HepG2 (cell line): ENCODE results near the gene OSR1. TPM values are rescaled to one million over a fixed set of nuclear protein-coding genes. Genes with fewer than 3 reads are reported as not detected.
A peak's percentile ranks its signal among the peaks of the same experiment; 100 is the strongest.

Experiments used
- BORCS8-MEF2B ChIP-seq: sonication (generic); formaldehyde crosslinking; IDR thresholded peaks from 2 replicates; pipeline ENCODE4 v1.8.0; 2022; ENCODE audit warnings: mild to moderate bottlenecking, missing genetic modification reagents
- CHD2 ChIP-seq: IDR thresholded peaks from 2 replicates; pipeline ENCODE4 v1.6.1; 2011; ENCODE audit warnings: low read depth, low read length, improper control_type of control experiment
- DR1 ChIP-seq: sonication (generic); formaldehyde crosslinking; IDR thresholded peaks from 2 replicates; pipeline ENCODE4 v1.8.0; 2021; ENCODE audit warnings: mild to moderate bottlenecking, missing genetic modification reagents, inconsistent platforms
- GABPB1 ChIP-seq: IDR thresholded peaks from 2 replicates; pipeline ENCODE4 v1.6.1; 2016; ENCODE audit warnings: mild to moderate bottlenecking, missing genetic modification reagents, moderate library complexity, missing compliant biosample characterization
- HNRNPK ChIP-seq: fragments of 200-400 bp; formaldehyde crosslinking; IDR thresholded peaks from 2 replicates; pipeline ENCODE4 v1.6.1; 2018; ENCODE audit warnings: low read length, low read depth, moderate library complexity, mild to moderate bottlenecking; ENCODE audit not compliant: poor library complexity, severe bottlenecking
- HNRNPUL1 ChIP-seq: fragments of 200-400 bp; formaldehyde crosslinking; IDR thresholded peaks from 2 replicates; pipeline ENCODE4 v1.6.1; 2017; ENCODE audit warnings: low read depth, mild to moderate bottlenecking, low read length, moderate library complexity
- HOXA3 ChIP-seq: sonication (generic); formaldehyde crosslinking; IDR thresholded peaks from 2 replicates; pipeline ENCODE4 v1.5.0; 2020; ENCODE audit warnings: missing genetic modification reagents
- MED13 ChIP-seq: sonication (generic); formaldehyde crosslinking; IDR thresholded peaks from 2 replicates; pipeline ENCODE4 v1.5.0; 2020; ENCODE audit warnings: missing genetic modification reagents
- SRY ChIP-seq: sonication (generic); formaldehyde crosslinking; IDR thresholded peaks from 2 replicates; pipeline ENCODE4 v1.8.0; 2022; ENCODE audit warnings: mild to moderate bottlenecking, missing genetic modification reagents
- U2AF1 ChIP-seq: fragments of 200-400 bp; formaldehyde crosslinking; optimal IDR thresholded peaks from 2 replicates; pipeline ENCODE3; 2017; ENCODE audit warnings: mild to moderate bottlenecking, low read depth, low read length
- ZFY ChIP-seq: sonication (generic); formaldehyde crosslinking; IDR thresholded peaks from 2 replicates; pipeline ENCODE4 v1.4.0; 2020; ENCODE audit warnings: missing genetic modification reagents
- ZNF263 ChIP-seq: sonication (generic); formaldehyde crosslinking; IDR thresholded peaks from 2 replicates; pipeline ENCODE4 v1.4.0; 2020; ENCODE audit warnings: missing genetic modification reagents
- ZNF274 ChIP-seq: sonication (generic); formaldehyde crosslinking; IDR thresholded peaks from 2 replicates; pipeline ENCODE4 v1.5.1; 2020; ENCODE audit warnings: mild to moderate bottlenecking, missing genetic modification reagents
- ZNF333 ChIP-seq: sonication (generic); formaldehyde crosslinking; IDR thresholded peaks from 2 replicates; pipeline ENCODE4 v1.4.0; 2020; ENCODE audit warnings: mild to moderate bottlenecking, missing genetic modification reagents, borderline replicate concordance
- ZNF484 ChIP-seq: sonication (generic); formaldehyde crosslinking; IDR thresholded peaks from 2 replicates; pipeline ENCODE4 v1.5.1; 2020; ENCODE audit warnings: mild to moderate bottlenecking, low read depth, missing genetic modification reagents, borderline replicate concordance
- ZNF510 ChIP-seq: sonication (generic); formaldehyde crosslinking; IDR thresholded peaks from 2 replicates; pipeline ENCODE4 v1.4.0; 2020; ENCODE audit warnings: low read depth, mild to moderate bottlenecking, missing genetic modification reagents
- ZNF761 ChIP-seq: sonication (generic); formaldehyde crosslinking; conservative IDR thresholded peaks from 2 replicates; pipeline ENCODE4 v1.4.0; 2020; ENCODE audit warnings: mild to moderate bottlenecking, missing genetic modification reagents
- polyA plus RNA-seq, 8 experiments: library from polyadenylated mRNA; depleted of rRNA in 3 of 8; stranded (reverse) in 7 of 8; unstranded in 1 of 8; fragments of >200 nt; fragmentation: Illumina TruSeq in 4 of 8; extraction: Trizol in 4 of 8; gene quantifications; 2 replicates each; pipeline versions ENCODE4 v1.2.1 to v1.2.3, GENCODE V29; 2011 to 2016; ENCODE audit warnings: low read depth in 4 of 8, missing spikeins in 1 of 8, mixed read lengths in 1 of 8; ENCODE audit not compliant: insufficient read depth in 1 of 8
- total RNA-seq, 5 experiments: library from RNA; depleted of rRNA; stranded (reverse); fragments of >200 nt; fragmentation: Illumina TruSeq; extraction: Trizol; gene quantifications; 2 replicates each; pipeline ENCODE4 v1.2.3, GENCODE V29; 2016; ENCODE audit warnings: low read depth in 1 of 5
- TF ChIP-seq, protein P1 (sequence below): sonication (generic); formaldehyde crosslinking; IDR thresholded peaks from 2 replicates; pipeline ENCODE4 v1.4.0; 2020; ENCODE audit warnings: mild to moderate bottlenecking, missing genetic modification reagents
- TF ChIP-seq, protein P2 (sequence below): sonication (generic); formaldehyde crosslinking; IDR thresholded peaks from 2 replicates; pipeline ENCODE4 v1.4.0; 2020; ENCODE audit warnings: low read depth, mild to moderate bottlenecking, missing genetic modification reagents
- TF ChIP-seq, protein P3 (sequence below): IDR thresholded peaks from 2 replicates; pipeline ENCODE4 v1.6.1; 2018; ENCODE audit warnings: missing genetic modification reagents
- TF ChIP-seq, protein P4 (sequence below): sonication (generic); formaldehyde crosslinking; conservative IDR thresholded peaks from 2 replicates; pipeline ENCODE4 v1.8.0; 2022; ENCODE audit warnings: mild to moderate bottlenecking, moderate library complexity, missing genetic modification reagents
- TF ChIP-seq, protein P5 (sequence below): sonication (generic); formaldehyde crosslinking; IDR thresholded peaks from 2 replicates; pipeline ENCODE4 v1.4.0; 2020; ENCODE audit warnings: mild to moderate bottlenecking, missing genetic modification reagents

The OSR1 gene
- total and polyA plus RNA-seq, 2 of the 13 experiments (the other 11 are each of a cell fraction or from before 2014, with no cell fraction given), result 0.63 to 1.1 TPM

DNA sequence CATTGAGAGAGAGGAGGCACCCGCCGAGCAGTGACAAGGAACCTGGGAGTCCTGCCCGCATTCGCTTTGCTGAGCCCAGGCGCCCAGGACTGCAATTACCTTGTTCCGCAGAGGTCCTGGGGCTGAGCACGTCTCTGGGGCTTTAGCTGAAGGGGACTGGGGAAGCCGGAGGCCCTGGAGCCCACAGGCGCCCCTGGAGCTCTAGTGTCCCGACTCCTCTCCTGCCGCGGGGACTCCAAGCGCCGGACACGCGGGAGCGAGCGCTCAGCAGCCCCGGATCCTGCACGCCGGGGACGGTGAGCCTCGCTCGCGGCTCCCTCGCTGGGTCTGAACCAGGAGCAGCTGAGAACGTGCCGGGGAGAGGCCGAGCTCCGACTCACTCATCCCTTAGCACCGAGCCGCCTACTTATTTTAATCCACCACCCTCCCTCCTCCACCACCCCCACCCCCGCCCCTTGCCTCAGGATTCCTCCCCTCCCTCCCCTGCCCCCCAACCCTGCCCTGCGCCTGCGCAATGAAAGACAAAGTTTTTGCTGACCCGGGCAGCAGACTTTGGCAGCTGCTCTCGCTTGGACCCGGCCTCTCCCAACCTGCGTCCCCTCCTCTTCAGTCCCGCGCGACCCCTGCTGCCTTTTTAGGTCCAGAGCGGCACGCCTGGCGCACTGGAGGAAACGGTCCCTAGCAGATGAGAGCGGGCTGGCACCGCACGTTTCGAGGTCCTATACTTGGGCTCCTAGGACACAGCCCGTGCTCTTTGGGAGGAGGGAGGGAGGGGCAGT is at the start of gene OSR1 (continued):
- TF ChIP-seq ZNF263 (CRISPR knock-in tag), result peak; percentile 55
- TF ChIP-seq, protein P1, sequence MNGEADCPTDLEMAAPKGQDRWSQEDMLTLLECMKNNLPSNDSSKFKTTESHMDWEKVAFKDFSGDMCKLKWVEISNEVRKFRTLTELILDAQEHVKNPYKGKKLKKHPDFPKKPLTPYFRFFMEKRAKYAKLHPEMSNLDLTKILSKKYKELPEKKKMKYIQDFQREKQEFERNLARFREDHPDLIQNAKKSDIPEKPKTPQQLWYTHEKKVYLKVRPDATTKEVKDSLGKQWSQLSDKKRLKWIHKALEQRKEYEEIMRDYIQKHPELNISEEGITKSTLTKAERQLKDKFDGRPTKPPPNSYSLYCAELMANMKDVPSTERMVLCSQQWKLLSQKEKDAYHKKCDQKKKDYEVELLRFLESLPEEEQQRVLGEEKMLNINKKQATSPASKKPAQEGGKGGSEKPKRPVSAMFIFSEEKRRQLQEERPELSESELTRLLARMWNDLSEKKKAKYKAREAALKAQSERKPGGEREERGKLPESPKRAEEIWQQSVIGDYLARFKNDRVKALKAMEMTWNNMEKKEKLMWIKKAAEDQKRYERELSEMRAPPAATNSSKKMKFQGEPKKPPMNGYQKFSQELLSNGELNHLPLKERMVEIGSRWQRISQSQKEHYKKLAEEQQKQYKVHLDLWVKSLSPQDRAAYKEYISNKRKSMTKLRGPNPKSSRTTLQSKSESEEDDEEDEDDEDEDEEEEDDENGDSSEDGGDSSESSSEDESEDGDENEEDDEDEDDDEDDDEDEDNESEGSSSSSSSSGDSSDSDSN, result peak; percentile 81
- no peak for TF ChIP-seq HNRNPUL1
- TF ChIP-seq DR1, result peak; percentile 43; the same call in 1 of the 2 replicates
- peak; percentile 50 for TF ChIP-seq U2AF1
- peak; percentile 80; the same call in 1 of the 2 replicates for TF ChIP-seq SRY (CRISPR knock-in tag)
- peak; percentile 88; the same call in 1 of the 2 replicates for TF ChIP-seq ZNF761 (CRISPR knock-in tag)
- TF ChIP-seq, protein P2, sequence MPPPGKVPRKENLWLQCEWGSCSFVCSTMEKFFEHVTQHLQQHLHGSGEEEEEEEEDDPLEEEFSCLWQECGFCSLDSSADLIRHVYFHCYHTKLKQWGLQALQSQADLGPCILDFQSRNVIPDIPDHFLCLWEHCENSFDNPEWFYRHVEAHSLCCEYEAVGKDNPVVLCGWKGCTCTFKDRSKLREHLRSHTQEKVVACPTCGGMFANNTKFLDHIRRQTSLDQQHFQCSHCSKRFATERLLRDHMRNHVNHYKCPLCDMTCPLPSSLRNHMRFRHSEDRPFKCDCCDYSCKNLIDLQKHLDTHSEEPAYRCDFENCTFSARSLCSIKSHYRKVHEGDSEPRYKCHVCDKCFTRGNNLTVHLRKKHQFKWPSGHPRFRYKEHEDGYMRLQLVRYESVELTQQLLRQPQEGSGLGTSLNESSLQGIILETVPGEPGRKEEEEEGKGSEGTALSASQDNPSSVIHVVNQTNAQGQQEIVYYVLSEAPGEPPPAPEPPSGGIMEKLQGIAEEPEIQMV (CRISPR knock-in tag), result peak; percentile 45; the same call in 1 of the 2 replicates
- TF ChIP-seq, protein P3, sequence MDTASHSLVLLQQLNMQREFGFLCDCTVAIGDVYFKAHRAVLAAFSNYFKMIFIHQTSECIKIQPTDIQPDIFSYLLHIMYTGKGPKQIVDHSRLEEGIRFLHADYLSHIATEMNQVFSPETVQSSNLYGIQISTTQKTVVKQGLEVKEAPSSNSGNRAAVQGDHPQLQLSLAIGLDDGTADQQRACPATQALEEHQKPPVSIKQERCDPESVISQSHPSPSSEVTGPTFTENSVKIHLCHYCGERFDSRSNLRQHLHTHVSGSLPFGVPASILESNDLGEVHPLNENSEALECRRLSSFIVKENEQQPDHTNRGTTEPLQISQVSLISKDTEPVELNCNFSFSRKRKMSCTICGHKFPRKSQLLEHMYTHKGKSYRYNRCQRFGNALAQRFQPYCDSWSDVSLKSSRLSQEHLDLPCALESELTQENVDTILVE (CRISPR knock-in tag), result no peak
- TF ChIP-seq HNRNPK, result peak; percentile 44
- TF ChIP-seq ZNF274, result 0 out of 2 replicates have a peak, but pooled peaks have one; percentile 12
- TF ChIP-seq CHD2, result no peak
- TF ChIP-seq ZNF333, result peak; percentile 47; the same call in 1 of the 2 replicates
- TF ChIP-seq ZNF484 (CRISPR knock-in tag), result no peak
- 0 out of 2 replicates have a peak, but pooled peaks have one; percentile 63 for TF ChIP-seq MED13 (CRISPR knock-in tag)
- TF ChIP-seq, protein P4, sequence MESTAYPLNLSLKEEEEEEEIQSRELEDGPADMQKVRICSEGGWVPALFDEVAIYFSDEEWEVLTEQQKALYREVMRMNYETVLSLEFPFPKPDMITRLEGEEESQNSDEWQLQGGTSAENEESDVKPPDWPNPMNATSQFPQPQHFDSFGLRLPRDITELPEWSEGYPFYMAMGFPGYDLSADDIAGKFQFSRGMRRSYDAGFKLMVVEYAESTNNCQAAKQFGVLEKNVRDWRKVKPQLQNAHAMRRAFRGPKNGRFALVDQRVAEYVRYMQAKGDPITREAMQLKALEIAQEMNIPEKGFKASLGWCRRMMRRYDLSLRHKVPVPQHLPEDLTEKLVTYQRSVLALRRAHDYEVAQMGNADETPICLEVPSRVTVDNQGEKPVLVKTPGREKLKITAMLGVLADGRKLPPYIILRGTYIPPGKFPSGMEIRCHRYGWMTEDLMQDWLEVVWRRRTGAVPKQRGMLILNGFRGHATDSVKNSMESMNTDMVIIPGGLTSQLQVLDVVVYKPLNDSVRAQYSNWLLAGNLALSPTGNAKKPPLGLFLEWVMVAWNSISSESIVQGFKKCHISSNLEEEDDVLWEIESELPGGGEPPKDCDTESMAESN, result 0 out of 2 replicates have a peak, but pooled peaks have one; percentile 13
- peak; percentile 31; the same call in 1 of the 2 replicates for TF ChIP-seq ZFY (CRISPR knock-in tag)
- peak; percentile 34; the same call in 1 of the 2 replicates for TF ChIP-seq GABPB1 (CRISPR knock-in tag)
- peak; percentile 25; the same call in 1 of the 2 replicates for TF ChIP-seq HOXA3 (CRISPR knock-in tag)
- 0 out of 2 replicates have a peak, but pooled peaks have one; percentile 48 for TF ChIP-seq BORCS8-MEF2B
- TF ChIP-seq, protein P5, sequence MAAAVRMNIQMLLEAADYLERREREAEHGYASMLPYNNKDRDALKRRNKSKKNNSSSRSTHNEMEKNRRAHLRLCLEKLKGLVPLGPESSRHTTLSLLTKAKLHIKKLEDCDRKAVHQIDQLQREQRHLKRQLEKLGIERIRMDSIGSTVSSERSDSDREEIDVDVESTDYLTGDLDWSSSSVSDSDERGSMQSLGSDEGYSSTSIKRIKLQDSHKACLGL (CRISPR knock-in tag), result peak; percentile 36
- TF ChIP-seq ZNF510 (CRISPR knock-in tag), result peak; percentile 60; the same call in 1 of the 2 replicates
